Measurements from ENCODE around the gene CRACR2B. TPM values are rescaled to one million over a fixed set of nuclear protein-coding genes. Genes with fewer than 3 reads are reported as not detected.

CRACR2B gene
- total RNA-seq, 1 experiment from 2014 or later, result 225 TPM

DNA sequence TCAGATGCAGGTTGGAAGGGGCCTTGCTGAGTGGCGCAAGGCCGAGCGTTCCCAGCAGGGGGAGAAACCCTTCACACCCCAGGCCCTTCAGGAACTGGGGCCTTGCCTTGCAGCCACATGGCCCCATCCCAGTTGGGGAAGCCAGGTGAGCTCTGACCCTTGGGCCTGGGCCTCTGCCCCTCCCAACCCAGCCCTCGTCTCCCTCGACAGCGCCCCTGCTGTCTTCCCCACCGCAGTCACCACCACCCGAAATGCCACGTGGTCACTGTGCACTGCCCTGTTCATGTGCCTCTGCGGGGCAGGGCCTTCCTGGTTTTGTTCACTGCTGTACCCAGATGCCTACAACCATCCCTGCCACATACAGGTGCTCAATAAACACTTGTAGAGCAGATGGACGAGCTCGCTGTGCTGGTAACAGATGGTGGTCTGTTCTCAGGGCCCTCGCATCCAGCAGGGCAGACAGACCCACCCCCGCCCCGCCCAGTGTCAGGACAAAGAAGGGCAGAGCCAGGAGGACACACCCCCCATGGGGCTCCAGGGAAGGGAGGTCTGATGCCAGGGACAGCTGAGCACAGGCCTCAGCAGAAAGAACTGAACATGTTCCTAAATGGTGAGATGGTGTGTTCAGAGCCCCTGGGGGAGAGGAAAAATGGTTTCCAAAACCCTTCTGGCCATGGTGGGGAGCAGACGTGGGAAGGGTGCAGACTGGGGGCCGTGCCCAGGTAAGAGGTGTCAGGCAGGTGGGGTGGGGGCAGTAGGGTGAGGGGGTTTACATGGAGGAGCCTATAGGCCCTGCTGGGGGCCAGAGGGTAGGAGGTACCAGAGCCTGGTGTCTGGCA is 10.9 kb downstream of the CRACR2B start:
- DNase-seq (ENCODE audit: low spot score), result peak; percentile 86

- DNase-seq (ENCODE audit: low spot score), result no peak
Measured at GRCh38 chr11:839280-839623, 11.5 kb downstream of the CRACR2B start.

DNA sequence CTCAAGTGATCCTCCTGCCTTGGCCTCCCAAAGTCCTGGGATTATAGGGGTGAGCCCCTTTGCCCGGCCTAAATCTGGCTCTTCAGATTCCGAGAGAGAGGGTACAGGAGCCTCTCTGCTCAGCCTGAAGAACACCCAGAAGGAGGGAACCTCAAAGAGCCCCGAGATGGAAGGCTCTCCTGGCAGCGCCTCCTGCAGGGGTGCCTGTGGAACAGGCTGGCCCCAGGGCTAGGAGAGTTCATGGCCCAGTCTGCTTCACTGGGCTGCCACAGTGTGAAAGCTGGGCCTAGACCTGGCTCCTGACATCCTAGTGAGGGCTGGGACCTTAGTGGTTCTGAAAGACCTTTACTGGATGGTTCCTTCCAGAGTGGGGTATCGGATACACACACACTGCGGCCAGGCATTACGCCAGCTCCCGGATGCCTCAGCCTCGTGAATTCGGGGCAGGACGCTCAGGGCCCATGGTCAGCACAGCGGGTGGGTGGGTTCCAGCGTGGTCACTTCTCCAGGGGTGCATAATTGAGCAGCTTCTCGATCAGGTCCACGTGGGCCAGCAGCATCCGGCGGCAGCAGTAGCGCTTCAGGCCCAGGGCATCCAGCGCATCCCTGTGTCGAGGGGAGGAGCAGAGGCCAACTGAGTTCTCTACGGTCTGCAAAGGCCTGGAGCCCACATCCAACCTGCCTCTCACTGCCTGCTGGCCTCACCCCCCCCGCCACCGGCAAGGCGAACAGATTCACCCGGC is 12.3 kb downstream of the CRACR2B start:
- DNase-seq (ENCODE audit: low spot score), result peak; percentile 55

DNA sequence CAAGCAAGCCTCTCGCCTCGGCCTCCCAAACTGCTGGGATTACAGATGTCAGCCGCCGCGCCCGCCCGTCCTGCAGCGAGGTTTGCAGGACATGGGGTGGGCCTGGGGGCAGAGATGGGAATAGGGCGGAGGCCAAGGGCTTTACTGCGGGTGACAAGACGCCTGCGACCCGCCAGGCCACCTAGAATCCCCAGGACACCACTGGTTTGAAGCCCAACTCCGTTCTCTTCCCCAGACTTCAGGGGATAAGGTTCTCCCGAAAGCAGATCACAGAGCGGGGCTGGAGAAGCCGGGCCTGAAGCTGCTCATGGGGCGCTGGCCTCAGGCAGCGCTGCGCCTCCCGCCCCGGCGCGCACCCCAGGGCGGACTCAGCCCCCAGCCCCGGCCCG is 14.3 kb downstream of the CRACR2B start:
- DNase-seq (ENCODE audit: low spot score), result peak; percentile 74

DNA sequence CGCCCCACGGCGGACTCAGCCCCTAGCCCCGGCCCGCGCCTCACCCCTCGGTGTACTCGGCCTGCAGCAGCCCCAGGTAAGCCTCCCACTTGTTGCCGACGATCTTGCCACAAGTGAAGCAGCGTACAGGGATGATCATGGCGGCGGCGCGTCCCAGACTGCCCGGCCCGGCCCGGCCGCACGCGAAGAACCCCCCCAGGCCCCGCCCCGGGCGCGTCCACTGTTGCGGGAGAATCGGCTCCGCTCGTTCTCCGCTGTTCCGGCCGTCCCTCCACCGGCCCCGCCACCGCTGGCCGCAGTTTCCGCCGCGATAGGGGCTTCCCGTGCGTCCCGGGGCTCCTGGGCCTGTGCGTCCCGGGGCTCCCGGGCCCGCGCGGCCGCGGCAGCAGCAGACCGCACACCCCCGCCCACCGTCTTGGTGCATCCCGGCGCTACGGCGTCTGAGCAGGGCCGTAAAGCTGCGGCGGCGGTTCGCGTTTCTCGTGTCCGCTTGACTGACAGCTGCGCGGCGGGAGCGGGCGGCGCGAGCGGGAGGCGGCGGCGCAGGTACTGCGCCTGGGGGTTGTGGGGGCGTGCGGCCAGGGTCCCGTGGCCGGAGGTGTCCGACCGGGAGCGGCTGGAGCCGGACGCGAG is 14.8 kb downstream of the CRACR2B start, which contains the start of the genes POLR2L and TSPAN4:
Gene POLR2L (minus strand): TSS at position 160 of the 633 bp plus-strand sequence. CDS start 21 bp downstream, at position 139.
Gene TSPAN4 (plus strand): TSS at position 483 of the 633 bp plus-strand sequence. CDS start 7,453 bp downstream, outside the sequence.
- DNase-seq (ENCODE audit: low spot score), result peak; percentile 93

DNA sequence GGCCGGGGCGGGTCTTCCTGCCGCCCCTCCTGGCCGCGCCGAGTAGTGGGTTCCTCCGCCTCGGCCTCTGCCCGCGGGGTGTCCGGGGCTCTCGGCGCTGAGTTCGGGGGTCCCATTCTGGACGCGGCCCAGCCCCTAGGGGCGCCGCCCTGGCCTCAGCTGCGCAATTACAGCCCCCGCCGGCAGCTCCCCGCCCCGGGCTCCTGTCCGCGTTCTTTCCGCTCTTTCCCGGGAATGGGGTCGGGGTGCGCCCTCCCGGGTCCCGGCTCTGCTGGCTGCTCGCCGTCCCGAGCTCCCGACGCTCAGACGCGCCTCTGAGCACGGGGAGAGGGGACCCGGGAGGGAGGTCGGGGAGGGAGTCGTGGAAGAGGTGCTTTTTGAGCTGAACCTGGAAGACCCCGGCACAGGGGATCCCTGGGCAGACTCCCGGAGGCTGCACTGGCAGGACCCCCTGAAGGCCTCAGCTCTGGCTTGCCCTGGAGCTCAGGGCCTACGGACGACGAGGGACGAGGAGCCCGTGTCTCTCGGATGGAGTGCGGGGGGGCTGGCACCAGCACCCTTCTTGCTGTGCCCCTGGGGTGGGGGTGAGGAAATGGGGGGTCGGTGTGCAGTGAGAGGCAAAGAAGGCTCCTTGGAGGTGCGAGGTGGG is 15.5 kb downstream of the CRACR2B start:
- DNase-seq (ENCODE audit: low spot score), result no peak

GRCh38 chr11:843818-844692 is 16.3 kb downstream of the CRACR2B start:
- DNase-seq (ENCODE audit: low spot score), result peak; percentile 39

GRCh38 chr11:844693-845644 is 17.2 kb downstream of the CRACR2B start:
- no peak for DNase-seq (ENCODE audit: low spot score)

- no peak for DNase-seq (ENCODE audit: low spot score)
Measured at GRCh38 chr11:845872-846495, 18.3 kb downstream of the CRACR2B start.

DNA sequence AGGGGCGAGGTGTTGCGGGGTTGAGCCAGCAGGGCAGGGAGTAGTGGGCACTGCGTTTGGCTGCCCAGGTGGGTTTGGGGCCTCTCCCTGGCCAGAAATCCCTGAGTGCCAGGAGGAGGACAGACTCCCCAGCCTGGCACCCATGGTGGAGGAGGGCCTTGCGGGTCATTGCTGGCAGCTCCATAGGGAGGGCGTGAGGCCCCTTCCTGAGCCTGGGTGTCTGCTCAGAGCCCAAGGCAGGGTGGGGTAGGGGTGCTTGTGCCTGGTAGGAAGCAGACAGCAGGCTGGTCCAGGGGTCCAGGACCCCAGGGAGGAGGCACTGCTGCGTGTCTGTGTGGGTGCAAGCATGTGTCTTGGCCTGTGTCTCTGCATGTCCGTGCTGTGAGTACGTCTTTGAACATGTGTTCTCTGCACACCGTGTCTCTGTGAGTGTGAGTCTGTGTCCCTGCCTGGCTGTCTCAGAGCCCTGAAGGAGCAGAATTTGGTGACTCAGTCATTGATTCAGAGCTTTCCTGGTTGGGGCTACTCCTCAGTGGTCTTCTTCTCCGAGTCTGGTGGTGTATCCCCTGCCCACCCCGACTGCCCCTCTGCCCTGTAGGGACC is 18.9 kb downstream of the CRACR2B start:
- DNase-seq (ENCODE audit: low spot score), result no peak

DNA sequence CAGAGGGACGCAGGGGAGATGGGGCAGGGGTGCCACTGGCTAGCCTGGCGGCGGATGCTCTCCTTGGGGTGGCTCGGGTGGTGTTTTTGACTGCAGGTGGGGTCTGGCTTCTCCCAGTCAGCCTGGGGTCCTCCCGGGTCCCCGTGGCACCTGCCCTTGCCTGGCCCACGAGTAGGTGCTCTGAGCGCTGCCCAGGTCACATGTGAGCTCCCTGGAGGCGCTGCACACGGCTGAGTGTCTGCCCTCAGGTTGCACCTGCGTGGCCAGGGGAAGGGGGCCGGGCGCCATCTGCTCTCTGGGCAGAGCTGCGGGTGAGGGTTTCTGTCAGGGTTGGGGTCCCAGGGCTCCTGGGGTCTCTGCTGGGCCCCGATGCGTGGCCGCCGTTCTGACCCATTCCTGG is 20.2 kb downstream of the CRACR2B start:
- no peak for DNase-seq (ENCODE audit: low spot score)

GRCh38 chr11:848380-848931 is 20.7 kb downstream of the CRACR2B start:
- DNase-seq (ENCODE audit: low spot score), result peak; percentile 67

DNA sequence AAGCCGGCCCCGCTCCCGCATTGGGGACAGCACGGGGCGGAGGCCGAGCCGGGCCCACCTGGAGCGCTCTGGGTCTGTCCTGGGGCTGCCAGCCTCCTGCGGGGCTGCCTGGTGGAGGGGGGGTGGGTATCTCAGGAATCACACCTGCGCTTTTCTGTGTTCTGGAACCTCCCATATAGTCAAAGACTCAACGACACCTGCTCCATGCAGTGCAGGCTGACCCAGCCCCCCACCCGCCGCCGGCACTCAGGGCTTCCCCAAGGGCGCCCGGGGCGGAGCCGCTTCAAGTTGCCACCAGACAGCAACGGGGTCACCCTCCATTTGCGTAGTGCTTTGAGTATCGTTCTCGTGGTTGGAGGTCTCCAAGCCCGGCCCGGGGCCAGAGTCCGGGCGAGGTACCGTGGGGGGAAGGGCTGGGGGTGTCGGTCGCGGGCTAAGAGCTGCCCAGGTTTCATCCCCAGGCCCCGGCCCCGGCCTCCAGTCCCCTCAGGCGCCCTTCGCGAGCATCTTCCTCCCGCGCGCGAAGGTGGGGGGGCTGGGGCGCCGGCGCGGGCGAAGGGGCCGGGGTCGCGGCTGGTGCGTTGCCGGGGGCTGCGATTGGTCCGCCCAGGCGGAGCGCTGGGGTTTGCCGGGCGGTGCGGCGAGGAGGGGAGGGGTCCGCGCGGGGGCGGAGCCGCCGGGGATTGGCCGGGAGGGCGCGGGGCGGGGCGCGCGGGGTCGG is 21.5 kb downstream of the CRACR2B start:
- peak; percentile 38 for DNase-seq (ENCODE audit: low spot score)

GRCh38 chr11:849951-850774 is 22.4 kb downstream of the CRACR2B start:
- no peak for DNase-seq (ENCODE audit: low spot score)

GRCh38 chr11:850775-851763 is 23.4 kb downstream of the CRACR2B start:
- DNase-seq (ENCODE audit: low spot score), result no peak
